SU-DHL-6 (cell line): Measurements from ENCODE around the gene DNAAF5.

Source experiments
- H2AFZ ChIP-seq: fragments of 200-600 bp; sonication (generic); 2 replicates; pipeline ENCODE4 v1.6.1; 2014; ENCODE audit warnings: low read depth, mild to moderate bottlenecking, moderate library complexity, mixed read lengths, antibody characterized with exemption, low read length; ENCODE audit not compliant: severe bottlenecking
- H3F3A ChIP-seq: fragments of 200-600 bp; shearing (Covaris generic); 2 replicates; pipeline ENCODE4 v1.6.0; 2016; ENCODE audit warnings: antibody characterized with exemption, mild to moderate bottlenecking; ENCODE audit not compliant: insufficient read depth
- H3K27ac ChIP-seq: fragments of 200-600 bp; sonication (generic); 2 replicates; pipeline ENCODE4 v1.5.1; 2016; ENCODE audit warnings: low read depth, mild to moderate bottlenecking, low read length, moderate library complexity, mixed read lengths
- H3K27me3 ChIP-seq: fragments of 200-600 bp; sonication (generic), shearing (Covaris generic); 2 replicates; pipeline ENCODE4 v1.6.0; 2014; ENCODE audit warnings: mild to moderate bottlenecking, low read length
- H3K36me3 ChIP-seq: fragments of 200-600 bp; sonication (generic); 2 replicates; pipeline ENCODE4 v1.6.1; 2014; ENCODE audit warnings: mild to moderate bottlenecking, low read length, mixed read lengths
- H3K4me2 ChIP-seq: fragments of 300-600, 200-600 bp; shearing (Covaris generic), sonication (generic); 2 replicates; pipeline ENCODE4 v1.6.0; 2014; ENCODE audit warnings: low read length, low read depth, mild to moderate bottlenecking; ENCODE audit not compliant: poor library complexity, severe bottlenecking
- H3K4me3 ChIP-seq: fragments of 200-600 bp; sonication (generic); 2 replicates; pipeline ENCODE4 v1.5.1; 2014; ENCODE audit warnings: antibody characterized with exemption, low read length, mild to moderate bottlenecking, mixed read lengths; ENCODE audit not compliant: insufficient read depth, poor library complexity, severe bottlenecking
- H3K79me2 ChIP-seq: fragments of 200-600 bp; sonication (generic); 2 replicates; pipeline ENCODE4 v1.6.1; 2014; ENCODE audit warnings: mild to moderate bottlenecking, low read length, moderate library complexity; ENCODE audit not compliant: insufficient read depth
- H3K9ac ChIP-seq: fragments of 200-600 bp; sonication (generic); 2 replicates; pipeline ENCODE4 v1.7.0; 2014; ENCODE audit warnings: mild to moderate bottlenecking, low read length
- H3K9me2 ChIP-seq: fragments of 200-600 bp; sonication (generic); replicated peaks from 2 replicates; pipeline ENCODE4 v1.6.1; 2014; ENCODE audit warnings: low read length; ENCODE audit not compliant: insufficient read depth
- H3K9me3 ChIP-seq: fragments of 200-600 bp; sonication (generic); 2 replicates; pipeline ENCODE4 v1.6.1; 2014; ENCODE audit warnings: low read length, mixed read lengths; ENCODE audit not compliant: insufficient read depth
- H4K20me1 ChIP-seq: fragments of 200-600 bp; sonication (generic); 2 replicates; pipeline ENCODE4 v1.6.1; 2014; ENCODE audit warnings: low read depth, mild to moderate bottlenecking, antibody characterized with exemption, low read length, moderate library complexity, mixed read lengths
- CTCF ChIP-seq: fragments of 200-600 bp; sonication (generic); IDR thresholded peaks from one replicate; pipeline ENCODE4 v1.5.1; 2017; ENCODE audit warnings: antibody characterized with exemption, mild to moderate bottlenecking, low read length, moderate library complexity; ENCODE audit not compliant: insufficient read depth, poor library complexity, severe bottlenecking
- EZH2phosphoT487 ChIP-seq: fragments of 200-600 bp; sonication (generic), shearing (Covaris generic); conservative IDR thresholded peaks from 2 replicates; pipeline ENCODE4 v1.6.1; 2018; ENCODE audit warnings: mild to moderate bottlenecking, antibody characterized with exemption, low read length, moderate library complexity, mixed read lengths

Gene DNAAF5

GRCh38 chr7:712381-713138 is 13.9 kb upstream of the DNAAF5 start:
- no peak overlapping the region for H2AFZ ChIP-seq
- no peaks in the 10 kb centered on the region for H3K9me3 ChIP-seq
- no peaks in the 10 kb centered on the region for H3K36me3 ChIP-seq
- H4K20me1 ChIP-seq: no peaks in the 10 kb centered on the region; the same call in 1 of the 2 replicates
- H3K9me2 ChIP-seq: no peaks in the 10 kb centered on the region
- H3K4me2 ChIP-seq: no peak overlapping the region
- H3K79me2 ChIP-seq: peaks cover 5% of the 10 kb centered on the region; the same call in 1 of the 2 replicates
- TF ChIP-seq EZH2phosphoT487 (no peak), CTCF (no peak)
- no peak overlapping the region for H3K4me3 ChIP-seq
- no peak overlapping the region for H3K27ac ChIP-seq
- H3F3A ChIP-seq: no peaks in the 10 kb centered on the region
- H3K9ac ChIP-seq: no peak overlapping the region
- H3K27me3 ChIP-seq: no peaks in the 10 kb centered on the region

DNA sequence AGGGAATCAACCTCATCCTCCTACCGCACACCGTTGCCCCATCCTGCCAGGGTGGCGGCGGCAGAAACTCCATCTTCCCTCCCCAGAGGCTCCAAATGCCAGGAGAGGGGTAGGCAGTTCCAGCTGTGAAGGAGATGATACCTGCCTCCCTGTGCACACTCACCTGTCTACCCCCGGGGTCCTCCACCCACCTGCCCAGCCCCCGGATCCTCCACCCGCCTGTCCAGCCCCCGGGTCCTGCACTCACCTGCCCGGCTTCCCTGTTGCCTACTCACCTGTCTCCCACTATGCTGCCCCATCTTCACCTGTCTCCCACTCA is 13.4 kb upstream of the DNAAF5 start:
- Histone ChIP-seq H3K9me2 (no peaks in the 10 kb centered on the region), H3K79me2 (peaks cover 10% of the 10 kb centered on the region; the same call in 1 of the 2 replicates), H3K27ac (no peak overlapping the region), H3K36me3 (no peaks in the 10 kb centered on the region), H3F3A (no peaks in the 10 kb centered on the region), H2AFZ (no peak overlapping the region), H3K27me3 (no peaks in the 10 kb centered on the region), H3K4me3 (no peak overlapping the region), H3K9me3 (no peaks in the 10 kb centered on the region), H3K4me2 (no peak overlapping the region), H3K9ac (no peak overlapping the region), H4K20me1 (no peaks in the 10 kb centered on the region; the same call in 1 of the 2 replicates)
- TF ChIP-seq CTCF (no peak), EZH2phosphoT487 (no peak)

- Histone ChIP-seq H3K4me3 (no peak overlapping the region), H3K9me3 (no peaks in the 10 kb centered on the region), H2AFZ (no peak overlapping the region), H3K27ac (no peak overlapping the region), H4K20me1 (no peaks in the 10 kb centered on the region), H3K79me2 (peaks cover 10% of the 10 kb centered on the region; the same call in 1 of the 2 replicates), H3K27me3 (no peaks in the 10 kb centered on the region), H3K9ac (no peak overlapping the region), H3F3A (no peaks in the 10 kb centered on the region), H3K36me3 (no peaks in the 10 kb centered on the region), H3K9me2 (no peaks in the 10 kb centered on the region), H3K4me2 (no peak overlapping the region)
- no peak for TF ChIP-seq EZH2phosphoT487
- TF ChIP-seq CTCF: no peak
These were observed 12.8 kb upstream of the DNAAF5 start for GRCh38 chr7:713488-714230.
